Duodenal mucosa (tissue), 2 donors: ENCODE measurements around the gene CDY1B.
"Not testable (repeated sequence)": the region's sequence is repeated elsewhere in the genome, so short reads cannot be mapped to it uniquely, and the experiment has no call there.

ENCODE experiments used
- H3K27ac ChIP-seq: one replicate; pipeline ENCODE4 v1.7.0; 2013; ENCODE audit warnings: low read depth, low read length
- H3K27me3 ChIP-seq, 2 donors: one replicate each; pipeline ENCODE4 v1.7.0; 2013; ENCODE audit warnings: low read length in 2 of 2, control low read depth in 1 of 2; ENCODE audit not compliant: insufficient read depth in 2 of 2, control insufficient read depth in 1 of 2
- H3K36me3 ChIP-seq, 2 donors: one replicate each; pipeline ENCODE4 v1.7.0; 2013; ENCODE audit warnings: low read length in 2 of 2, control low read depth in 1 of 2; ENCODE audit not compliant: insufficient read depth in 2 of 2, control insufficient read depth in 1 of 2
- H3K4me1 ChIP-seq, 2 donors: one replicate each; pipeline ENCODE4 v1.7.0; 2013; ENCODE audit warnings: low read length in 2 of 2, control low read depth in 1 of 2; ENCODE audit not compliant: insufficient read depth in 2 of 2, control insufficient read depth in 1 of 2
- H3K4me3 ChIP-seq, 2 donors: one replicate each; pipeline ENCODE4 v1.7.0; 2013; ENCODE audit warnings: low read length in 2 of 2, low read depth in 1 of 2
- H3K9ac ChIP-seq, 2 donors: one replicate each; pipeline ENCODE4 v1.7.0; 2013; ENCODE audit warnings: low read length in 2 of 2, low read depth in 1 of 2
- H3K9me3 ChIP-seq, 2 donors: one replicate each; pipeline ENCODE4 v1.7.0; 2013; ENCODE audit warnings: low read length in 2 of 2, control low read depth in 1 of 2; ENCODE audit not compliant: control insufficient read depth in 1 of 2

Gene CDY1B, protein sequence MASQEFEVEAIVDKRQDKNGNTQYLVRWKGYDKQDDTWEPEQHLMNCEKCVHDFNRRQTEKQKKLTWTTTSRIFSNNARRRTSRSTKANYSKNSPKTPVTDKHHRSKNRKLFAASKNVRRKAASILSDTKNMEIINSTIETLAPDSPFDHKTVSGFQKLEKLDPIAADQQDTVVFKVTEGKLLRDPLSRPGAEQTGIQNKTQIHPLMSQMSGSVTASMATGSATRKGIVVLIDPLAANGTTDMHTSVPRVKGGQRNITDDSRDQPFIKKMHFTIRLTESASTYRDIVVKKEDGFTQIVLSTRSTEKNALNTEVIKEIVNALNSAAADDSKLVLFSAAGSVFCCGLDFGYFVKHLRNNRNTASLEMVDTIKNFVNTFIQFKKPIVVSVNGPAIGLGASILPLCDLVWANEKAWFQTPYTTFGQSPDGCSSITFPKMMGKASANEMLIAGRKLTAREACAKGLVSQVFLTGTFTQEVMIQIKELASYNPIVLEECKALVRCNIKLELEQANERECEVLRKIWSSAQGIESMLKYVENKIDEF

DNA sequence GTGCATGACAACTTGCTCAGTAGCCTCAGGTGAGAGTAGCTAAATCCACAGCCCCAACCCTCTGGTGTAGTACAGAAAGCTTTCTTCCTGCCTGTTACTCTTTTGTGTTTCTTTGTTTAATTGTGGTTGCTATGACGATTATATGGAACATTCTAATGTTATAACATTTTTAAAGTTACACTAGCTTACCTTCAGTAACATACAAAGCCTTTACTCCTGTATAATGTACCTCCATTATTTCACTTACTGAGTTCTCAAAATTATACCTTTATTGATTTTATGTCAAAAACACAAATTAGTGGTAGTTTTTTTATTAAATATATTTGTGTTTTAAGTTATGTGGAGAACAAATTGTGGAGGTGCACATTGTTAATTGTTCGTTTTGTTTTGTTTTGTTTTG, at the start of gene CDY1B:
CDY1B (minus strand) TSS at position 101 of the 400 bp plus-strand sequence. CDS start 331 bp downstream, outside the sequence.
- H3K4me3 ChIP-seq = not testable (repeated sequence)

DNA sequence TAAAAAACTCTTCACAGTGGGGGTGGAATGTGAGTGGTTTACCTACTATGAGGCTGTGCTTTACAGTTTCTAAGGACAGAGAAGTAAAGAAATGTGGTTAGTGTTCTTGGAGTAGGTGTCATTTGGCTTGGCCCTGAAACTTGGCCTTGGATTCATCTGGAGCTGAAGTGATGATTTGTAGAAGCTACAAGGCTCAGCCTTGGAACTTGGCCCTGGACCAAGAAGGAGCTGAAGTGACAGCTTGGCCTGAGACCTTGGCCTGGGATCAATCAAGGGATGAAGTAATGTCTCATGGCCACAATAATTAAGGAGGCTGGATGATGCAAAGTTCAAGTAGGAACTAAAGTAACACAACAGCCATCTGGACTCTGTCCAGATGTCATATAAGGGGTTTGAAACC, 1.7 kb upstream of the CDY1B start:
- not testable (repeated sequence) for H3K9me3 ChIP-seq, H3K27ac ChIP-seq, H3K27me3 ChIP-seq, H3K4me1 ChIP-seq, H3K36me3 ChIP-seq, H3K9ac ChIP-seq, H3K4me3 ChIP-seq

More for the DNA sequence above, at the start of gene CDY1B:
- not testable (repeated sequence) for H3K36me3 ChIP-seq, H3K9me3 ChIP-seq, H3K27me3 ChIP-seq, H3K9ac ChIP-seq, H3K4me1 ChIP-seq, H3K27ac ChIP-seq

DNA sequence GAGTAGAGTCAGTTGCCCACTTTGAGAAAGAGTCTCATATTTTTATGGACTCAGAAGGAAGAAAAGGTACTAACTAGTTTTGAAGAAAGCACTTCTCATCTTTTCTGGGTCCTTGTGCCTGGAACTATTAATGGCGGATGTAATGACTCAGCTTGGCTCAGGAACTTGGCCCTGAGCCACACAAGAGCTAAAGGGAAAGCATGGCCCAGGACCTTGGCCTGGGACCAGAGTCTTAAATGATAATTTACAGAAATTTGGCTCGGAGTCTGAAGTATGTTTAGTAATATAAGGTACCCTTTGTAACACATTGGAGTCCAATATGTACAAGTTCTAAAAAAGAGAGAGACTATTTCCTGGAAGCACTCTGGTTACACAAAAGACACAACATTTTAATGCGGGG, 4.6 kb downstream of the CDY1B start:
- H3K36me3 ChIP-seq, H3K9me3 ChIP-seq, H3K27me3 ChIP-seq, H3K4me3 ChIP-seq, H3K27ac ChIP-seq, H3K4me1 ChIP-seq, H3K9ac ChIP-seq: not testable (repeated sequence)

DNA sequence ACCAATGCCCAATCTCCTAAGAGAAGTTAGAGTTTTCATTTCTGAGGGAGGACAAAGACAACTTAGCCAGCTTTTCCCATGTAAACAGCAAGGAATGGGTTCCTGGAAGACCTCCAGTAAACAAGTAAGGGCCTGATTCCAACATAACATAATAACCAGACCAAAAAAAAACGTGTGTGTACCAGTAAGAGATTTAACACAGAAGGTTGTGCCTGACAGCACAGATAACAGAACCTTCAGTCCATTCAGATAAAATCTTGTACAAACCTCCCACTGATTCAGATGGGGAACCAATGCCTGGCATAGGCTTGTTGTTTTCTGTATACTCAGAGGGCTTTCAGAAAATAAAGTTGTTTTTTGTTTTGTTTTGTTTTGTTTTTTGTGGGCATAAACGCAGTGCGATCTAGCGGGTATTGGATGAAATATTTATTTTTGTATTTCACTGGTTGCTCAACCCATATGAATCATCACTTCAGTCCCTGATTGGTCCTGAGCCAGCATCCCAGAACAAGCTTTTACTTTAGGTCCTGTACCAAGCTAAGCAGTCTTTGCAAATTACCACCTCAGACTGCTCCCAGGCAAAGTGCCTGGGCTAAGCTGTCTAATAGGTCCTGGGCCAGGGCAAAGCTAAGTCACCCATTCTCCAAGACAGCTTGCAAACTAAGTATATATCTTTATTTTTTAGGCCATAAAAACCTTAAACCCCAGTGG, 8.7 kb downstream of the CDY1B start:
- not testable (repeated sequence) for H3K27me3 ChIP-seq, H3K9ac ChIP-seq, H3K27ac ChIP-seq, H3K4me3 ChIP-seq, H3K4me1 ChIP-seq, H3K9me3 ChIP-seq, H3K36me3 ChIP-seq

DNA sequence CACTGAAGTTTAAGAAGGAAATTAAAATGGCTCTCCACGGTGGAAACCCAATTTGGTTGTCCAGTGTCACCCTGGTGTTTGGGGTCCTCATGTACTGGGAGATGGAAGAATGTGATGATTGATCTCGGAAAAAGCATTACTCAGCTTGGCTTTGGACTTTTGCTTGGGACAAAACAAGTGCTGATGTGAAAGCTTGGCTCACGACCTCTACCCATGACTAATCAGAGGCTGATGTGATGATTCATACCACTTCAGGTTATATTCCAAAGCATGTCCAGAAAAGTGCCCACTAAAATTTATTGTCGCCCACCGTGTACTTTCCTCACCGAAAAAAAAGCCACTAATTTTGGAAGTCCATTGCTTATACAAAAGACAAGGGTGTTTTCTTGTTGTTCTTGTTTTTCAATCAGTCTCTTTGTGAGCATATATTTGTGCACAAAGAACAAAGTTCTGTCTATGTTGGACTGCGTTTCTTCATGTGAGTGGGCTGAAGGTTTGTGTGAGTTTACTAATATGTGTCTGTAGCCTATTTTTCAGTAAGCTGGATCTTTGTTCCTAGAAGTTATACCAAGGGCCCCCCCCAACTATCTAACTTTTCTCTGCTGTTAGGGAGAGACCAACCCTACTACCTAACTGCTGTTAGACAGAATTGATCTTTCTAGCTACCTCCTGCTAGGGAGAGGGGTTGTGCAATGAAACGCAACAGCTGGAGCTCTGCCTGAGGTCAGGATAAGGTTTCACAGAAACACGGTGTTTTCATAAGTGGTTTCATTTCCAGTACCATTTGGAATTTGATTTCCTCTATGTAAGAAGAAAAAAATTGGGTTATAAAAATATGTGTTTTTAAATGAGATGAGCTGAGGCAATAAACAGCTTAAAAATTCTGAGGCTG, 21.4 kb downstream of the CDY1B start:
- H3K27me3 ChIP-seq, H3K36me3 ChIP-seq, H3K9ac ChIP-seq, H3K4me3 ChIP-seq, H3K27ac ChIP-seq, H3K4me1 ChIP-seq, H3K9me3 ChIP-seq: not testable (repeated sequence)
